H1 (cell line): ENCODE data around the gene FBXL17. TPM values are rescaled to one million over a fixed set of nuclear protein-coding genes. Genes with fewer than 3 reads are reported as not detected.

ENCODE experiments used
- BRCA1 ChIP-seq: IDR thresholded peaks from 2 replicates; pipeline ENCODE4 v1.6.1; 2012; ENCODE audit warnings: low read depth, low read length, improper control_type of control experiment
- RBBP5 ChIP-seq: IDR thresholded peaks from 2 replicates; pipeline ENCODE4 v1.7.1; 2012; ENCODE audit warnings: low read depth, mild to moderate bottlenecking, inconsistent platforms, low read length, moderate library complexity, borderline replicate concordance
- polyA plus RNA-seq, 7 experiments: library from polyadenylated mRNA; depleted of rRNA in 3 of 7; stranded (reverse) in 5 of 7; unstranded in 2 of 7; fragments of >200 nt in 5 of 7; fragments of 200-250 nt in 2 of 7; gene quantifications; 1 replicate in 5 of 7; 2 replicates in 1 of 7; 4 replicates in 1 of 7; pipeline versions ENCODE4 v1.2.1 to v1.2.3, GENCODE V29; 2011 to 2013; ENCODE audit warnings: missing spikeins in 2 of 7, mixed read lengths in 2 of 7
- total RNA-seq: library from RNA; stranded (reverse); fragmentation: NEBNext Ultra II Directional; extraction: Animal tissue kit (Norgen Biotek cat#: 25700); gene quantifications from 2 replicates; pipeline ENCODE4 v1.2.1, GENCODE V29; 2021
- TF ChIP-seq, protein P1 (sequence below): IDR thresholded peaks from 2 replicates; pipeline ENCODE4 v1.6.1; 2011; ENCODE audit warnings: low read length, improper control_type of control experiment

FBXL17 gene
- total and polyA plus RNA-seq, 2 of the 8 experiments (the other 6 are each of a cell fraction or from before 2014, with no cell fraction given) = 0.35 to 4.3 TPM

GRCh38 chr5:107871023-107871422 lies 510.9 kb downstream of the FBXL17 start (continued):
- TF ChIP-seq BRCA1 = no peak
- TF ChIP-seq, protein P1, sequence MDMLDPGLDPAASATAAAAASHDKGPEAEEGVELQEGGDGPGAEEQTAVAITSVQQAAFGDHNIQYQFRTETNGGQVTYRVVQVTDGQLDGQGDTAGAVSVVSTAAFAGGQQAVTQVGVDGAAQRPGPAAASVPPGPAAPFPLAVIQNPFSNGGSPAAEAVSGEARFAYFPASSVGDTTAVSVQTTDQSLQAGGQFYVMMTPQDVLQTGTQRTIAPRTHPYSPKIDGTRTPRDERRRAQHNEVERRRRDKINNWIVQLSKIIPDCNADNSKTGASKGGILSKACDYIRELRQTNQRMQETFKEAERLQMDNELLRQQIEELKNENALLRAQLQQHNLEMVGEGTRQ = no peak
- TF ChIP-seq RBBP5 = no peak
